ENCODE results near the gene TWIST1.

Gene TWIST1

DNA sequence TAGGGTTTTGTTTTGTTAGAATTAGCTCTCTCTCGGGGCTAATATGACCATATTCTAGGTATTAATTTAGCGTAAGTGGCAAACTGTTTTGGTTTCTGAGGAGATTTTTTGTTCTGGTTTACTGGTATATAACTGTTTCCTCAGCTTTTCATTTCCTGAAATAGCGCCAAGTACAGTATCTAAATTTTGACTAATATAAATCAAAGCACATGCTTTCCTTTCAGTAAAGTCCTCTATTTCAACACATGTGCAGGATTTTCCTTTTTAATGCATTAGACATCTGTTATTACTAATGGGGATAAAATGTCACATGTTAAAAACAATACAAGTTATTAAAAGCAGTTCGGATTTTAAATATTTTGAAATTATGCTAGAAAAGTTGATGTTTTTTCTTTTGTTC is 16.4 kb upstream of the TWIST1 start:
- Histone ChIP-seq H3K27ac (peak overlapping the region; percentile 87), H3K9me3 (ENCODE audit: low read depth, low read length) (no peaks in the 10 kb centered on the region; the same call in 1 of the 2 replicates), H3K36me3 (ENCODE audit: insufficient read depth, low read length) (no peaks in the 10 kb centered on the region), H3K9ac (ENCODE audit: insufficient read length) (peak overlapping the region; percentile 25), H3K4me3 (peak overlapping the region; percentile 69)
- DNase-seq (ENCODE audit: low read depth, low spot score) = no peak
- TF ChIP-seq EZH2 (IDR thresholded peaks at IDR 0.05) (no peak), POLR2AphosphoS5 (IDR thresholded peaks at IDR 0.05; ENCODE audit: borderline replicate concordance, low read depth, low read length) (no peak; the same call in 1 of the 2 replicates)

- DNase-seq (ENCODE audit: low read depth, low spot score) = no peak
These were observed 16.0 kb upstream of the TWIST1 start for GRCh38 chr7:19133390-19133789.

GRCh38 chr7:19128856-19129255 is 11.4 kb upstream of the TWIST1 start:
- Histone ChIP-seq H3K4me3 (no peak overlapping the region), H3K9ac (ENCODE audit: insufficient read length) (no peak overlapping the region), H3K9me3 (ENCODE audit: low read depth, low read length) (no peaks in the 10 kb centered on the region; the same call in 1 of the 2 replicates), H3K27ac (no peak overlapping the region), H3K36me3 (ENCODE audit: insufficient read depth, low read length) (no peaks in the 10 kb centered on the region)
- no peak for DNase-seq (ENCODE audit: low read depth, low spot score)
- TF ChIP-seq FOXP2 (optimal IDR thresholded peaks at IDR 0.05; ENCODE audit: control extremely low read depth, extremely low read length, insufficient read depth) = no peak
- TF ChIP-seq EZH2 (IDR thresholded peaks at IDR 0.05) = no peak
- TF ChIP-seq POLR2AphosphoS5 (IDR thresholded peaks at IDR 0.05; ENCODE audit: borderline replicate concordance, low read depth, low read length) = no peak

More at GRCh38 chr7:19133390-19133789, 16.0 kb upstream of the TWIST1 start:
- Histone ChIP-seq H3K4me3 (peak overlapping the region; percentile 69), H3K36me3 (ENCODE audit: insufficient read depth, low read length) (no peaks in the 10 kb centered on the region), H3K9me3 (ENCODE audit: low read depth, low read length) (no peaks in the 10 kb centered on the region; the same call in 1 of the 2 replicates), H3K27ac (peak overlapping the region; percentile 87), H3K9ac (ENCODE audit: insufficient read length) (peak overlapping the region; percentile 25)
- no peak for TF ChIP-seq POLR2AphosphoS5 (IDR thresholded peaks at IDR 0.05; ENCODE audit: borderline replicate concordance, low read depth, low read length)
- no peak for TF ChIP-seq FOXP2 (optimal IDR thresholded peaks at IDR 0.05; ENCODE audit: control extremely low read depth, extremely low read length, insufficient read depth)
- no peak for TF ChIP-seq EZH2 (IDR thresholded peaks at IDR 0.05)

DNA sequence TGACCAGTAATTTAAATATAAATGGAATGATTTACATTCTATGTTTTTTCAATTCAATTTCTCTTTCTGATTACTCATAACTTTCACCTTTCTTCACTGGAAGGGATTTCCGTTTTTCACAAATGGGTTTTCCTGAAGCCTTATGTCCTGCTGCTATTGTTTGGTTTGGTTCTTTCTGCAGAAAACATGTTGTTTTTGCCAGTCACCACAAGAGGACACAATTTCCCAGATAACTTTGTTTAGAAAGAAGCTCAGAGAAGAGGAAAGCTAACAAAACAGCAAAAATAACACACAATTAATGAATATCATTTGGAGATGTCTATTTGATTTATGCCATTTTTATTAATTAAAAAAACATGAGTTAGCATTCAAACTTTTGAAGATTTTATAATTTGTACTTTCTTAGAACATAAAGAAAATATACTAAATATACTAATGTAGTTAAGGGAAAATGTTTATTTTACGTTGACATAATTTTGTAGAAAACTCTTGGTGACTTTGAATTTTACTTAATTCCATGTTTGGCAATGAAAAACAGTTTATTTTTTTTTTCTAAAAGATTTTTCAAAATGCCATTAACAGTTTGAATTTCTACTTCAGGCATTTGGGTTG is 4.6 kb upstream of the TWIST1 start:
- peak overlapping the region; percentile 77 for H3K4me3 ChIP-seq
- peak overlapping the region; percentile 79 for H3K9ac ChIP-seq (ENCODE audit: insufficient read length)
- peak overlapping the region; percentile 97 for H3K27ac ChIP-seq
- peak; percentile 40 for TF ChIP-seq FOXP2 (optimal IDR thresholded peaks at IDR 0.05; ENCODE audit: control extremely low read depth, extremely low read length, insufficient read depth)
- TF ChIP-seq POLR2AphosphoS5 (IDR thresholded peaks at IDR 0.05; ENCODE audit: borderline replicate concordance, low read depth, low read length) = no peak
- no peaks in the 10 kb centered on the region for H3K9me3 ChIP-seq (ENCODE audit: low read depth, low read length)
- DNase-seq (ENCODE audit: low read depth, low spot score) = no peak
- H3K36me3 ChIP-seq (ENCODE audit: insufficient read depth, low read length) = no peaks in the 10 kb centered on the region

DNA sequence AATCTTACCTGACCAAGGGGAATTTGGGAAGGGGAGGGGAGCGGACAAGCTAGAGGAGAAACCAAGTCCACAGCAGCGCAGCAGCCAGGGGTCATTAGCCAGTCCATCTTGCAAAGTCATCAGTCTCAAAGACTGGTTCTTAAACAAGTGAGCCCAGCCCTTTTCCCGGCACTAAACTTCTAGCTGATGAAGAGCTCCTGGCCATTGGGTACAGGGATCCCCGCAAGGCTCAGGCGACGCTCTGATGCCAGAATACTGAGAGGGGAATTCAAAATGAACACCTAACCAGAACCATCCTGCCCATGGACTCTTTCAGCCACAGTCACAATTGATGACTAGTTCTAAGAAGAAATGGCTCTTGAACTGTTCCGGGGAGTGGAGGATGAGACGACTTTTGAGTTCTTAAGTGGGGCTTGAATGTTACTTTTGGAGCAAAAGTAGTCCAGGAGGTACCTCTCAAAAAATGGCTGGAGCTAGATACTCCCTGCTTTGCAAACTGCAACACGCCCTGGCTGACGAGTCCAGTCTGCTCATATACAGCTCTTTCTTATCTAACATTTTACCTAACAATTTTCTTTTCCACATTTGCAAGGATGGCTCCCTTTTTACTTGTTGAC is 2.5 kb upstream of the TWIST1 start:
- peak overlapping the region; percentile 97 for H3K27ac ChIP-seq
- H3K36me3 ChIP-seq (ENCODE audit: insufficient read depth, low read length) = peaks cover 18% of the 10 kb centered on the region
- H3K9ac ChIP-seq (ENCODE audit: insufficient read length) = peak overlapping the region; percentile 79
- DNase-seq (ENCODE audit: low read depth, low spot score) = no peak
- no peaks in the 10 kb centered on the region for H3K9me3 ChIP-seq (ENCODE audit: low read depth, low read length)
- H3K4me3 ChIP-seq = peak overlapping the region; percentile 77
- TF ChIP-seq FOXP2 (optimal IDR thresholded peaks at IDR 0.05; ENCODE audit: control extremely low read depth, extremely low read length, insufficient read depth) = no peak
- no peak for TF ChIP-seq POLR2AphosphoS5 (IDR thresholded peaks at IDR 0.05; ENCODE audit: borderline replicate concordance, low read depth, low read length)
- no peak for TF ChIP-seq EZH2 (IDR thresholded peaks at IDR 0.05)

GRCh38 chr7:19119372-19119771 is 1.9 kb upstream of the TWIST1 start:
- TF ChIP-seq EZH2 (IDR thresholded peaks at IDR 0.05) (no peak), POLR2AphosphoS5 (IDR thresholded peaks at IDR 0.05; ENCODE audit: borderline replicate concordance, low read depth, low read length) (no peak), FOXP2 (optimal IDR thresholded peaks at IDR 0.05; ENCODE audit: control extremely low read depth, extremely low read length, insufficient read depth) (no peak)

GRCh38 chr7:19118636-19119371 is 1.4 kb upstream of the TWIST1 start:
- Histone ChIP-seq H3K36me3 (ENCODE audit: insufficient read depth, low read length) (peaks cover 30% of the 10 kb centered on the region), H3K9me3 (ENCODE audit: low read depth, low read length) (no peaks in the 10 kb centered on the region), H3K9ac (ENCODE audit: insufficient read length) (no peak overlapping the region), H3K4me3 (peak overlapping the region; percentile 4; the same call in 1 of the 2 replicates), H3K27ac (peak overlapping the region; percentile 97)
- no peak for TF ChIP-seq EZH2 (IDR thresholded peaks at IDR 0.05)
- TF ChIP-seq POLR2AphosphoS5 (IDR thresholded peaks at IDR 0.05; ENCODE audit: borderline replicate concordance, low read depth, low read length) = 0 out of 2 replicates have a peak, but pooled peaks have one; percentile 14
- no peak for DNase-seq (ENCODE audit: low read depth, low spot score)

More at GRCh38 chr7:19119372-19119771, 1.9 kb upstream of the TWIST1 start:
- Histone ChIP-seq H3K9me3 (ENCODE audit: low read depth, low read length) (no peaks in the 10 kb centered on the region), H3K27ac (peak overlapping the region; percentile 97), H3K36me3 (ENCODE audit: insufficient read depth, low read length) (peaks cover 24% of the 10 kb centered on the region), H3K4me3 (peak overlapping the region; percentile 4; the same call in 1 of the 2 replicates), H3K9ac (ENCODE audit: insufficient read length) (peak overlapping the region; percentile 79)
- DNase-seq (ENCODE audit: low read depth, low spot score) = no peak

- H3K36me3 ChIP-seq (ENCODE audit: insufficient read depth, low read length) = peaks cover 38% of the 10 kb centered on the region
- H3K4me3 ChIP-seq = peak overlapping the region; percentile 93
- DNase-seq (ENCODE audit: low read depth, low spot score) = no peak
- TF ChIP-seq FOXP2 (optimal IDR thresholded peaks at IDR 0.05; ENCODE audit: control extremely low read depth, extremely low read length, insufficient read depth) (no peak), POLR2AphosphoS5 (IDR thresholded peaks at IDR 0.05; ENCODE audit: borderline replicate concordance, low read depth, low read length) (no peak), EZH2 (IDR thresholded peaks at IDR 0.05) (no peak)
- H3K9ac ChIP-seq (ENCODE audit: insufficient read length) = no peak overlapping the region
- H3K27ac ChIP-seq = peak overlapping the region; percentile 99
- no peaks in the 10 kb centered on the region for H3K9me3 ChIP-seq (ENCODE audit: low read depth, low read length)
These were observed 603 bp upstream of the TWIST1 start for GRCh38 chr7:19117870-19118608.

All from SK-N-MC (cell line).